Gastrocnemius medialis (tissue), 4 donors: ENCODE data around the gene RFFL. TPM values are rescaled to one million over a fixed set of nuclear protein-coding genes. Genes with fewer than 3 reads are reported as not detected.
"Not testable (repeated sequence)": the region's sequence is repeated elsewhere in the genome, so short reads cannot be mapped to it uniquely, and the experiment has no call there.

Experiments
- ATAC-seq, 2 donors: fragments of 150-250 bp; one replicate each; pipeline ENCODE4 v1.9.1; 2016
- DNase-seq, 2 donors: peaks; one replicate each; pipeline ENCODE4 v3.0.0-alpha.2; 2019
- H3K27ac ChIP-seq, 4 donors: fragments of 200-600 bp; sonication (generic); 1 replicate in 1 of 4; 2 replicates in 3 of 4; pipeline ENCODE4 v1.5.1; 2016 to 2018; ENCODE audit warnings: mild to moderate bottlenecking in 2 of 4, moderate library complexity in 1 of 4
- H3K27me3 ChIP-seq, 3 donors: fragments of 200-600 bp; sonication (generic) in 2 of 3; 1 replicate in 1 of 3; 2 replicates in 2 of 3; pipeline versions ENCODE4 v1.5.1 to v1.6.0; 2016 to 2019; ENCODE audit warnings: mild to moderate bottlenecking in 1 of 3, moderate library complexity in 1 of 3
- H3K36me3 ChIP-seq, 2 donors: fragments of 200-600 bp; sonication (generic) in 1 of 2; one replicate each; pipeline ENCODE4 v1.5.1; 2017 to 2018
- H3K4me1 ChIP-seq, 2 donors: fragments of 200-600 bp; sonication (generic) in 1 of 2; one replicate each; pipeline ENCODE4 v1.5.1; 2016 to 2017; ENCODE audit warnings: mild to moderate bottlenecking in 2 of 2
- H3K4me3 ChIP-seq, 4 donors: fragments of 200-600 bp; sonication (generic) in 3 of 4; 1 replicate in 1 of 4; 2 replicates in 3 of 4; pipeline ENCODE4 v1.5.1; 2016 to 2019; ENCODE audit warnings: mild to moderate bottlenecking in 2 of 4
- H3K9me3 ChIP-seq, 3 donors: fragments of 200-600 bp; sonication (generic) in 2 of 3; 1 replicate in 1 of 3; 2 replicates in 2 of 3; pipeline ENCODE4 v1.5.1; 2016 to 2019
- POLR2A ChIP-seq, 2 donors: fragments of 450-650 bp; IDR thresholded peaks; one replicate each; pipeline ENCODE4 v1.6.1; 2017; ENCODE audit warnings: antibody characterized with exemption in 2 of 2, mild to moderate bottlenecking in 2 of 2, moderate library complexity in 2 of 2
- in situ Hi-C, 4 donors: fragments of 200-750 bp; cut with MboI; loops; one replicate each; pipeline versions ENCODE4 v1.15.0 to v1.8.0; 2017; ENCODE audit warnings: low sequenced_read_pairs in 4 of 4
- intact Hi-C: fragments of 100-400 bp; cut with DNase I; formaldehyde crosslinking; loops from one replicate; pipeline ENCODE4 v1.15.1; 2023; ENCODE audit warnings: low total_unique reads
- total RNA-seq, 4 donors: library from RNA; depleted of rRNA; stranded (reverse); fragments of >200 nt; gene quantifications; one replicate each; pipeline versions ENCODE4 v1.1.0 to v1.2.3, GENCODE V29; 2016
- TF ChIP-seq, protein P1 (sequence below), 5 experiments: fragments of 450-650 bp in 3 of 5; fragments of 200-600 bp in 2 of 5; sonication (generic) in 2 of 5; IDR thresholded peaks in 4 of 5; conservative IDR thresholded peaks in 1 of 5; 1 replicate in 4 of 5; 2 replicates in 1 of 5; pipeline ENCODE4 v1.5.1; 2016 to 2019; ENCODE audit warnings: antibody characterized with exemption in 5 of 5, mild to moderate bottlenecking in 3 of 5, moderate library complexity in 3 of 5

The RFFL gene
- total RNA-seq, 4 donors from 2014 or later: 17.4 to 65.7 (median 35.0) TPM

GRCh38 chr17:35001549-35001948 lies 62.0 kb downstream of the RFFL start:
- Histone ChIP-seq H3K36me3 (peaks cover 0 to 66% of the 10 kb centered on the region in 2 donors), H3K27ac (no peak overlapping the region)

DNA sequence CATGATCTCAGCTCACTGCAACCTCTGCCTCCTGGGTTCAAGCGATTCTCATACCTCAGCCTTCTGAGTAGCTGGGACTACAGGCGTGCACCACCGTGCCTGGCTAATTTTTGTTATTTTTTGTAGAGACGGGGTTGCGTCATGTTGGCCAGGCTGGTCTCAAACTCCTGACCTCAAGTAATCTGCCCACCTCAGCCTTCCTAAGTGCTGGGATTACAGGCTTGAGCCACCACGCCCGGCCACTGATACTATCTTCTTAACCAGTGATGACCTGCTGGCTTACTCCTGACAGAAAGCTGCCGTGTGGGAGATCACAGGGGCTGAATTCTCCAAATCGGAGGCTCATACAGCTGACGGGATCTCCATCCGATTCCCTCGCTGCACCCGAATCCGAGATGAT lies 62.5 kb downstream of the RFFL start:
- H3K4me1 ChIP-seq, H3K9me3 ChIP-seq, ATAC-seq, DNase-seq, intact Hi-C loops, H3K4me3 ChIP-seq, H3K27ac ChIP-seq, H3K27me3 ChIP-seq: not testable (repeated sequence)
- in situ Hi-C loops: loop anchor here in 1 of 4 donors (10.0 kb wide), 1 partner anchor 94 kb away; no protein-coding TSS in a partner anchor
- H3K36me3 ChIP-seq: peaks cover 0 to 72% of the 10 kb centered on the region in 2 donors

More at GRCh38 chr17:35001549-35001948, 62.0 kb downstream of the RFFL start:
- H3K4me1 ChIP-seq: peaks cover 6 to 9% of the 10 kb centered on the region in 2 donors
- ATAC-seq (no peak), DNase-seq (no peak)
- H3K9me3 ChIP-seq: no peaks in the 10 kb centered on the region
- TF ChIP-seq, protein P1, sequence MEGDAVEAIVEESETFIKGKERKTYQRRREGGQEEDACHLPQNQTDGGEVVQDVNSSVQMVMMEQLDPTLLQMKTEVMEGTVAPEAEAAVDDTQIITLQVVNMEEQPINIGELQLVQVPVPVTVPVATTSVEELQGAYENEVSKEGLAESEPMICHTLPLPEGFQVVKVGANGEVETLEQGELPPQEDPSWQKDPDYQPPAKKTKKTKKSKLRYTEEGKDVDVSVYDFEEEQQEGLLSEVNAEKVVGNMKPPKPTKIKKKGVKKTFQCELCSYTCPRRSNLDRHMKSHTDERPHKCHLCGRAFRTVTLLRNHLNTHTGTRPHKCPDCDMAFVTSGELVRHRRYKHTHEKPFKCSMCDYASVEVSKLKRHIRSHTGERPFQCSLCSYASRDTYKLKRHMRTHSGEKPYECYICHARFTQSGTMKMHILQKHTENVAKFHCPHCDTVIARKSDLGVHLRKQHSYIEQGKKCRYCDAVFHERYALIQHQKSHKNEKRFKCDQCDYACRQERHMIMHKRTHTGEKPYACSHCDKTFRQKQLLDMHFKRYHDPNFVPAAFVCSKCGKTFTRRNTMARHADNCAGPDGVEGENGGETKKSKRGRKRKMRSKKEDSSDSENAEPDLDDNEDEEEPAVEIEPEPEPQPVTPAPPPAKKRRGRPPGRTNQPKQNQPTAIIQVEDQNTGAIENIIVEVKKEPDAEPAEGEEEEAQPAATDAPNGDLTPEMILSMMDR (IDR thresholded peaks at IDR 0.05 in 4 of 5, conservative IDR thresholded peaks at IDR 0.05 in 1 of 5): no peak
- in situ Hi-C loops (loop anchor here in 1 of 4 donors (10.0 kb wide), 1 partner anchor 93 kb away; no protein-coding TSS in a partner anchor), intact Hi-C loops (no loop called here)
- no peak overlapping the region for H3K4me3 ChIP-seq
- no peaks in the 10 kb centered on the region for H3K27me3 ChIP-seq

GRCh38 chr17:34999456-34999855 lies 64.1 kb downstream of the RFFL start:
- intact Hi-C loops (no loop called here), in situ Hi-C loops (loop anchor here in 3 of 4 donors (10.0 to 25.0 kb wide), 3 partner anchors 88 to 563 kb away; partner anchors contain the start of gene SLFN14 (in 2 of the 3))
- Histone ChIP-seq H3K4me3 (no peak overlapping the region), H3K27ac (no peak overlapping the region), H3K9me3 (no peaks in the 10 kb centered on the region), H3K27me3 (no peaks in the 10 kb centered on the region), H3K4me1 (peaks cover 6 to 9% of the 10 kb centered on the region in 2 donors), H3K36me3 (peaks cover 0 to 87% of the 10 kb centered on the region in 2 donors)
- ATAC-seq (no peak), DNase-seq (no peak)
- TF ChIP-seq POLR2A (IDR thresholded peaks at IDR 0.05): no peak
- TF ChIP-seq, protein P1 (IDR thresholded peaks at IDR 0.05 in 4 of 5, conservative IDR thresholded peaks at IDR 0.05 in 1 of 5): no peak

DNA sequence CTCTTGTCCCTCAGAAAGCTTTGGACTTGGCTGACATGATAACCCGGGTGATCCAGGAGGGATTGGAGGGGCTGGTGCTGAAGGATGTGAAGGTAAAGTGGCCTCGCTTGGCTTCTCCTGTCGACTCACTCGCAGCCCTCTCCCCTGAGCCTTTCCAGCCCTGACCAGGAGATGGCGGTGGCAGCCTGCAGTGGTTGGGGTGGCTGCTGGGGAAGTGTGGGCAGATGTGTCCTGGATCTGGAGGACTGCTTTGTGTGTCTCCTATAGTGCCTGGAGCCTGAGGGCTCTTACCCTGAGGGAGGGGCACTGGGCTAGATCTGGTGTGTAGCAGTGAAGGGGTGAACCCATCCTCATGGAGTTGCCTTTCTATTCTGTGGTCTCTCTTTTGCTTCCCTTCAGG lies 65.3 kb downstream of the RFFL start:
- Histone ChIP-seq H3K4me1 (peaks cover 6 to 9% of the 10 kb centered on the region in 2 donors), H3K4me3 (no peak overlapping the region), H3K36me3 (peaks cover 0 to 92% of the 10 kb centered on the region in 2 donors), H3K9me3 (no peaks in the 10 kb centered on the region), H3K27me3 (no peaks in the 10 kb centered on the region), H3K27ac (peak overlapping the region in 1 of 4 donors; percentile 34)
- TF ChIP-seq, protein P1 (IDR thresholded peaks at IDR 0.05 in 4 of 5, conservative IDR thresholded peaks at IDR 0.05 in 1 of 5): peak; percentile 59 to 83 (median 72)
- no peak for TF ChIP-seq POLR2A (IDR thresholded peaks at IDR 0.05)
- ATAC-seq (peak; percentile 65 to 89), DNase-seq (peak; percentile 38 to 64)
- in situ Hi-C loops: loop anchor here in 3 of 4 donors (10.0 to 25.0 kb wide), 3 partner anchors 89 to 564 kb away; partner anchors contain the start of gene SLFN14 (in 2 of the 3)
- intact Hi-C loops: loop anchor here (1.0 kb wide), 3 partner anchors 65 to 120 kb away; partner anchors contain the start of gene RFFL

GRCh38 chr17:34997355-34997862 lies 66.1 kb downstream of the RFFL start:
- peaks cover 0 to 90% of the 10 kb centered on the region in 2 donors for H3K36me3 ChIP-seq
- peak overlapping the region in 2 of 4 donors; percentile 29 to 34 for H3K27ac ChIP-seq
- peaks cover 6 to 9% of the 10 kb centered on the region in 2 donors for H3K4me1 ChIP-seq
- ATAC-seq (no peak), DNase-seq (no peak)
- TF ChIP-seq, protein P1 (IDR thresholded peaks at IDR 0.05 in 4 of 5, conservative IDR thresholded peaks at IDR 0.05 in 1 of 5): no peak
- TF ChIP-seq POLR2A (IDR thresholded peaks at IDR 0.05): no peak
- H3K27me3 ChIP-seq: no peaks in the 10 kb centered on the region
- intact Hi-C loops: no loop called here
- in situ Hi-C loops: loop anchor here in 3 of 4 donors (10.0 to 25.0 kb wide), 3 partner anchors 90 to 565 kb away; partner anchors contain the start of gene SLFN14 (in 2 of the 3)
- no peaks in the 10 kb centered on the region for H3K9me3 ChIP-seq
- H3K4me3 ChIP-seq: no peak overlapping the region
